ENCODE results near the gene RPS8.

DNA sequence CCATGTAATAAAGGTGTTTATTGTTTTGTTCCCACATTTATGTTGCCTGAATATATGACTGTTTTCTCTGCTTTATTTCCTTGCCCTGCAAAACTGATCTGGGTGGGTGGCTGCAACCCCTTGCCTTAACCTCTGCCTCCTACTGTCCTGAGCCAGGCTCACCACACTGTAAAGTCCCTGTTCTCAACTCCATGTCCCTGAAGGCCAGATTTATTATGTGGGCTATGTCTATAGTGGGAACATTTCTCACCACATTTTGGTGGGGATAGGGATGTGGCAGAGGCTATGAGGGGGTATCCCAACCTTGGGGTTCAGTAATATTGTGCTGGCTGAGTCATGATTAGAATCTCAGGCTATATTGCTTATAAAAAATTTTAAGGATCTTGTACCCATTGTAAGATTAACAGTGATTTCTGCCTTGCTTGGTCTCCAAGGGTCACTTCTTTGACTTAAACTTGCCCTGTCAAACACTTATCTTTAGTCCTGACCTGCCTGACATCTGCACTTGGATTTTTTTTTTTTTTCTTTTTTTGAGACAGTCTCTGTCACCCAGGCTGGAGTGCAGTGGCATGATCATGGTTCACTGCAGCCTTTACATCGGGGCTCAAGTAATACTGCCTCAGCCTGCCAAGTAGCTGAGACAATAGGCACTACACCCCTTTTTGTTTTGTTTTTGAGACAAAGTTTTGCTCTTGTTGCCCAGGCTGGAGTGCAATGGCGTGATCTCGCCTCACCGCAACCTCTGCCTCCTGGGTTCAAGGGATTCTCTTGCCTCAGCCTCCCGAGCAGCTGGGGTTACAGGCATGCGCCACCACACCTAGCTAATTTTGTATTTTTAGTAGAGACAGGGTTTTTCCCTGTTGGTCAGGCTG, 3.6 kb downstream of the RPS8 start:
- TF ChIP-seq, protein P1, sequence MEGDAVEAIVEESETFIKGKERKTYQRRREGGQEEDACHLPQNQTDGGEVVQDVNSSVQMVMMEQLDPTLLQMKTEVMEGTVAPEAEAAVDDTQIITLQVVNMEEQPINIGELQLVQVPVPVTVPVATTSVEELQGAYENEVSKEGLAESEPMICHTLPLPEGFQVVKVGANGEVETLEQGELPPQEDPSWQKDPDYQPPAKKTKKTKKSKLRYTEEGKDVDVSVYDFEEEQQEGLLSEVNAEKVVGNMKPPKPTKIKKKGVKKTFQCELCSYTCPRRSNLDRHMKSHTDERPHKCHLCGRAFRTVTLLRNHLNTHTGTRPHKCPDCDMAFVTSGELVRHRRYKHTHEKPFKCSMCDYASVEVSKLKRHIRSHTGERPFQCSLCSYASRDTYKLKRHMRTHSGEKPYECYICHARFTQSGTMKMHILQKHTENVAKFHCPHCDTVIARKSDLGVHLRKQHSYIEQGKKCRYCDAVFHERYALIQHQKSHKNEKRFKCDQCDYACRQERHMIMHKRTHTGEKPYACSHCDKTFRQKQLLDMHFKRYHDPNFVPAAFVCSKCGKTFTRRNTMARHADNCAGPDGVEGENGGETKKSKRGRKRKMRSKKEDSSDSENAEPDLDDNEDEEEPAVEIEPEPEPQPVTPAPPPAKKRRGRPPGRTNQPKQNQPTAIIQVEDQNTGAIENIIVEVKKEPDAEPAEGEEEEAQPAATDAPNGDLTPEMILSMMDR (IDR thresholded peaks at IDR 0.05; ENCODE audit: insufficient read depth, low read depth, low read length): no peak
- no peak for TF ChIP-seq EZH2 (IDR thresholded peaks at IDR 0.05; ENCODE audit: insufficient read depth, low read length)

Measured in astrocyte (in vitro differentiated cells and primary cell).